HepG2 (cell line): ENCODE data around the gene USP36. TPM values are rescaled to one million over a fixed set of nuclear protein-coding genes. Genes with fewer than 3 reads are reported as not detected.

Experiments
- CEBPB ChIP-seq: IDR thresholded peaks from 2 replicates; pipeline ENCODE4 v1.6.1; 2011; ENCODE audit warnings: low read depth, low read length, improper control_type of control experiment, borderline replicate concordance
- GZF1 ChIP-seq: sonication (generic); formaldehyde crosslinking; IDR thresholded peaks from 2 replicates; pipeline ENCODE4 v1.5.1; 2020; ENCODE audit warnings: mild to moderate bottlenecking, missing genetic modification reagents
- HNF1A ChIP-seq, 2 experiments: sonication (generic) in 1 of 2; formaldehyde crosslinking in 1 of 2; IDR thresholded peaks; 2 replicates each; pipeline versions ENCODE4 v1.4.0 to v1.6.1; 2016 to 2020; ENCODE audit warnings: borderline replicate concordance in 1 of 2, low read depth in 1 of 2, mild to moderate bottlenecking in 1 of 2, missing genetic modification reagents in 1 of 2
- MBNL3 ChIP-seq: fragments of 250-450 bp; sonication (Bioruptor Pico); conservative IDR thresholded peaks from 2 replicates; pipeline ENCODE4 v1.8.0; 2022; ENCODE audit warnings: mild to moderate bottlenecking, inconsistent platforms
- PAXIP1 ChIP-seq: sonication (generic); formaldehyde crosslinking; conservative IDR thresholded peaks from 2 replicates; pipeline ENCODE4 v1.4.0; 2020; ENCODE audit warnings: mild to moderate bottlenecking, missing genetic modification reagents, moderate library complexity
- PBX2 ChIP-seq: IDR thresholded peaks from 2 replicates; pipeline ENCODE4 v1.6.1; 2016; ENCODE audit warnings: control low read depth
- PHB2 ChIP-seq: fragments of 450-650 bp; IDR thresholded peaks from 2 replicates; pipeline ENCODE4 v1.6.1; 2018; ENCODE audit not compliant: partially characterized antibody
- THAP7 ChIP-seq: sonication (generic); formaldehyde crosslinking; IDR thresholded peaks from 2 replicates; pipeline ENCODE4 v1.8.1; 2023; ENCODE audit warnings: mild to moderate bottlenecking, missing genetic modification reagents
- TSC22D2 ChIP-seq: sonication (generic); formaldehyde crosslinking; IDR thresholded peaks from 2 replicates; pipeline ENCODE4 v1.5.1; 2020; ENCODE audit warnings: missing genetic modification reagents, mild to moderate bottlenecking, borderline replicate concordance
- ZBTB7B ChIP-seq: sonication (generic); formaldehyde crosslinking; IDR thresholded peaks from 2 replicates; pipeline ENCODE4 v1.4.0; 2020; ENCODE audit warnings: missing genetic modification reagents
- ZNF510 ChIP-seq: sonication (generic); formaldehyde crosslinking; IDR thresholded peaks from 2 replicates; pipeline ENCODE4 v1.4.0; 2020; ENCODE audit warnings: low read depth, mild to moderate bottlenecking, missing genetic modification reagents
- ZNF674 ChIP-seq: sonication (generic); formaldehyde crosslinking; IDR thresholded peaks from 2 replicates; pipeline ENCODE4 v1.5.0; 2020; ENCODE audit warnings: low read depth, mild to moderate bottlenecking, missing genetic modification reagents
- ZNF740 ChIP-seq: sonication (generic); formaldehyde crosslinking; IDR thresholded peaks from 2 replicates; pipeline ENCODE4 v1.4.0; 2020; ENCODE audit warnings: missing genetic modification reagents
- polyA plus RNA-seq, 8 experiments: library from polyadenylated mRNA; depleted of rRNA in 3 of 8; stranded (reverse) in 7 of 8; unstranded in 1 of 8; fragments of >200 nt; fragmentation: Illumina TruSeq in 4 of 8; extraction: Trizol in 4 of 8; gene quantifications; 2 replicates each; pipeline versions ENCODE4 v1.2.1 to v1.2.3, GENCODE V29; 2011 to 2016; ENCODE audit warnings: low read depth in 4 of 8, missing spikeins in 1 of 8, mixed read lengths in 1 of 8; ENCODE audit not compliant: insufficient read depth in 1 of 8
- total RNA-seq, 5 experiments: library from RNA; depleted of rRNA; stranded (reverse); fragments of >200 nt; fragmentation: Illumina TruSeq; extraction: Trizol; gene quantifications; 2 replicates each; pipeline ENCODE4 v1.2.3, GENCODE V29; 2016; ENCODE audit warnings: low read depth in 1 of 5

USP36 gene
- total and polyA plus RNA-seq, 2 of the 13 experiments (the other 11 are each of a cell fraction or from before 2014, with no cell fraction given): 29.6 to 45.9 TPM

GRCh38 chr17:78840780-78841611 lies at the start of gene USP36 (continued):
- TF ChIP-seq HNF1A (IDR thresholded peaks at IDR 0.05; ENCODE audit: low read depth): peak; percentile 32; the same call in 1 of the 2 replicates
- peak; percentile 94 for TF ChIP-seq HNF1A (CRISPR knock-in tag; IDR thresholded peaks at IDR 0.05; ENCODE audit: borderline replicate concordance)
- peak; percentile 98; the same call in 1 of the 2 replicates for TF ChIP-seq ZNF674
- peak; percentile 85 for TF ChIP-seq PAXIP1
- TF ChIP-seq ZBTB7B: peak; percentile 87
- no peak for TF ChIP-seq PBX2 (CRISPR knock-in tag)
- no peak for TF ChIP-seq PHB2
- TF ChIP-seq MBNL3 (CRISPR knock-in tag): no peak
- peak; percentile 93 for TF ChIP-seq ZNF510 (CRISPR knock-in tag)
- TF ChIP-seq CEBPB: peak; percentile 99
- TF ChIP-seq GZF1 (CRISPR knock-in tag): 0 out of 2 replicates have a peak, but pooled peaks have one; percentile 82
- TF ChIP-seq TSC22D2 (CRISPR knock-in tag): peak; percentile 85; the same call in 1 of the 2 replicates
- TF ChIP-seq THAP7 (CRISPR knock-in tag): peak; percentile 78
- TF ChIP-seq ZNF740 (CRISPR knock-in tag): peak; percentile 74
